SK-N-SH (cell line): Measurements from ENCODE around the gene CCDC91. TPM values are rescaled to one million over a fixed set of nuclear protein-coding genes. Genes with fewer than 3 reads are reported as not detected.

ENCODE experiments used
- CTCF ChIA-PET: fragments of 300-600, 350-600 bp; formaldehyde crosslinking; extraction: SDS; loops from one replicate; lab custom pipeline; 2021; lab: Yijun Ruan, JAX
- POLR2A ChIA-PET: fragments of 350-600 bp; sonication (Branson Sonifier 250); formaldehyde crosslinking; extraction: SDS; loops from one replicate; lab custom pipeline; 2020; ENCODE audit warnings: antibody characterized with exemption, inconsistent platforms; lab: Yijun Ruan, JAX
- DNase-seq: peaks from one replicate; pipeline ENCODE4 v3.0.0; 2012
- H2AFZ ChIP-seq: fragments of 200-600 bp; sonication (generic); 2 replicates; pipeline ENCODE4 v1.8.1; 2016; ENCODE audit warnings: antibody characterized with exemption, mild to moderate bottlenecking, low read depth
- H3F3A ChIP-seq: fragments of 200-600 bp; sonication (generic); replicated peaks from 2 replicates; pipeline ENCODE3; 2016; ENCODE audit warnings: antibody characterized with exemption, mild to moderate bottlenecking; ENCODE audit not compliant: insufficient read depth
- H3K27ac ChIP-seq, 2 experiments: fragments of 200-500 bp in 1 of 2; fragments of 200-600 bp in 1 of 2; sonication (Bioruptor generic) in 1 of 2; sonication (generic), shearing (Covaris generic) in 1 of 2; 2 replicates each; pipeline versions ENCODE4 v1.5.1 to v1.6.1; 2014 to 2016; ENCODE audit warnings: low read depth in 2 of 2, inconsistent platforms in 1 of 2, low read length in 1 of 2, mild to moderate bottlenecking in 1 of 2, mixed read lengths in 1 of 2
- H3K27me3 ChIP-seq: fragments of 200-600 bp; sonication (generic), shearing (Covaris generic); 2 replicates; pipeline ENCODE4 v1.6.1; 2016; ENCODE audit warnings: mixed run types; ENCODE audit not compliant: insufficient read depth
- H3K36me3 ChIP-seq, 2 experiments: fragments of 200-500 bp in 1 of 2; fragments of 200-600 bp in 1 of 2; sonication (Bioruptor generic) in 1 of 2; sonication (generic) in 1 of 2; replicated peaks in 1 of 2; 2 replicates each; pipeline versions ENCODE3 to v1.5.1; 2014 to 2016; ENCODE audit warnings: low read length in 1 of 2, mild to moderate bottlenecking in 1 of 2; ENCODE audit not compliant: insufficient read depth in 2 of 2, control insufficient read depth in 1 of 2
- H3K4me1 ChIP-seq, 2 experiments: fragments of 200-500 bp in 1 of 2; fragments of 200-600 bp in 1 of 2; sonication (Bioruptor generic) in 1 of 2; sonication (generic), shearing (Covaris generic) in 1 of 2; 2 replicates each; pipeline versions ENCODE4 v1.5.1 to v1.6.1; 2014 to 2016; ENCODE audit warnings: low read depth in 1 of 2, low read length in 1 of 2, mixed run types in 1 of 2; ENCODE audit not compliant: insufficient read depth in 2 of 2, control insufficient read depth in 1 of 2
- H3K4me2 ChIP-seq: fragments of 200-600 bp; sonication (generic), shearing (Covaris generic); 2 replicates; pipeline ENCODE4 v1.6.1; 2017; ENCODE audit warnings: mixed run types
- H3K4me3 ChIP-seq, 2 experiments: fragments of 200-500 bp in 1 of 2; fragments of 200-600 bp in 1 of 2; sonication (Bioruptor generic) in 1 of 2; sonication (generic), shearing (Covaris generic) in 1 of 2; 2 replicates each; pipeline versions ENCODE4 v1.5.1 to v1.8.1; 2014 to 2016; ENCODE audit warnings: low read depth in 2 of 2, inconsistent platforms in 1 of 2, low read length in 1 of 2, mild to moderate bottlenecking in 1 of 2, mixed read lengths in 1 of 2, moderate library complexity in 1 of 2
- H3K79me2 ChIP-seq: fragments of 200-600 bp; sonication (generic); 2 replicates; pipeline ENCODE4 v1.8.1; 2017; ENCODE audit warnings: mild to moderate bottlenecking; ENCODE audit not compliant: insufficient read depth
- H3K9ac ChIP-seq: fragments of 200-600 bp; sonication (generic); 2 replicates; pipeline ENCODE4 v1.6.1; 2017; ENCODE audit warnings: mixed run types
- H3K9me2 ChIP-seq: fragments of 200-600 bp; sonication (generic); 2 replicates; pipeline ENCODE4 v1.6.1; 2017; ENCODE audit warnings: mixed run types
- H3K9me3 ChIP-seq: fragments of 200-600 bp; sonication (generic); 2 replicates; pipeline ENCODE4 v1.6.1; 2017; ENCODE audit warnings: mixed run types, mild to moderate bottlenecking, moderate library complexity
- H4K20me1 ChIP-seq: fragments of 200-600 bp; sonication (generic); 2 replicates; pipeline ENCODE4 v1.6.1; 2017; ENCODE audit warnings: mild to moderate bottlenecking, mixed run types; ENCODE audit not compliant: insufficient read depth
- ELF1 ChIP-seq: IDR thresholded peaks from 2 replicates; pipeline ENCODE4 v1.4.0; 2012
- FOSL2 ChIP-seq: IDR thresholded peaks from 2 replicates; pipeline ENCODE4 v1.4.0; 2012; ENCODE audit warnings: low read depth, mild to moderate bottlenecking, moderate library complexity, borderline replicate concordance
- FOXM1 ChIP-seq: IDR thresholded peaks from 2 replicates; pipeline ENCODE4 v1.4.0; 2012; ENCODE audit warnings: low read depth, mild to moderate bottlenecking
- GABPA ChIP-seq: IDR thresholded peaks from 2 replicates; pipeline ENCODE4 v1.4.0; 2012; ENCODE audit warnings: low read depth, mild to moderate bottlenecking
- GATA2 ChIP-seq: sonication (generic); formaldehyde crosslinking; IDR thresholded peaks from 2 replicates; pipeline ENCODE4 v1.5.0; 2020; ENCODE audit warnings: mild to moderate bottlenecking, missing genetic modification reagents
- IRF3 ChIP-seq: fragments of 150-350 bp; IDR thresholded peaks from 2 replicates; pipeline ENCODE4 v1.6.1; 2016; ENCODE audit warnings: mild to moderate bottlenecking, low read depth, low read length
- JUND ChIP-seq: IDR thresholded peaks from 2 replicates; pipeline ENCODE4 v1.4.0; 2012
- MAX ChIP-seq: IDR thresholded peaks from 2 replicates; pipeline ENCODE4 v1.4.0; 2012; ENCODE audit warnings: low read depth
- MEF2A ChIP-seq: IDR thresholded peaks from 2 replicates; pipeline ENCODE4 v1.4.0; 2012; ENCODE audit warnings: low read depth, borderline replicate concordance
- MXI1 ChIP-seq: IDR thresholded peaks from 2 replicates; pipeline ENCODE4 v1.6.1; 2012; ENCODE audit warnings: mild to moderate bottlenecking, low read depth, low read length, improper control_type of control experiment
- NRF1 ChIP-seq: IDR thresholded peaks from 2 replicates; pipeline ENCODE4 v1.6.1; 2012; ENCODE audit warnings: low read depth, mild to moderate bottlenecking, low read length
- POLR2AphosphoS5 ChIP-seq: IDR thresholded peaks from 2 replicates; pipeline ENCODE4 v1.6.1; 2012; ENCODE audit warnings: low read depth, low read length
- RFX5 ChIP-seq: IDR thresholded peaks from 2 replicates; pipeline ENCODE4 v1.6.1; 2012; ENCODE audit warnings: mild to moderate bottlenecking, improper control_type of control experiment, low read length
- RXRA ChIP-seq: IDR thresholded peaks from 2 replicates; pipeline ENCODE4 v1.4.0; 2012; ENCODE audit warnings: low read depth, mild to moderate bottlenecking, borderline replicate concordance
- SIN3A ChIP-seq: IDR thresholded peaks from 2 replicates; pipeline ENCODE4 v1.6.1; 2012; ENCODE audit warnings: low read depth, mild to moderate bottlenecking, low read length, moderate library complexity, borderline replicate concordance
- TAF1 ChIP-seq: IDR thresholded peaks from 2 replicates; pipeline ENCODE4 v1.6.1; 2012; ENCODE audit warnings: low read depth, mild to moderate bottlenecking, low read length, moderate library complexity, borderline replicate concordance
- TCF12 ChIP-seq: IDR thresholded peaks from 2 replicates; pipeline ENCODE4 v1.4.0; 2012
- TEAD4 ChIP-seq: IDR thresholded peaks from 2 replicates; pipeline ENCODE4 v1.4.0; 2012; ENCODE audit warnings: mild to moderate bottlenecking, borderline replicate concordance; ENCODE audit not compliant: insufficient read depth
- USF1 ChIP-seq: IDR thresholded peaks from 2 replicates; pipeline ENCODE4 v1.4.0; 2012; ENCODE audit warnings: low read depth, borderline replicate concordance
- USF2 ChIP-seq: fragments of 150-350 bp; IDR thresholded peaks from 2 replicates; pipeline ENCODE4 v1.6.1; 2017; ENCODE audit warnings: antibody characterized with exemption, low read length, low read depth, borderline replicate concordance
- WGBS: methylation state at CpG from one replicate; pipeline ENCODE4 v1.1.6; 2017; ENCODE audit warnings: low lambda C conversion rate; 5-methylcytosine and 5-hydroxymethylcytosine counted together
- polyA plus RNA-seq, 3 experiments: library from polyadenylated mRNA; depleted of rRNA; stranded (reverse); fragments of >200 nt; gene quantifications; 2 replicates each; pipeline ENCODE4 v1.2.3, GENCODE V29; 2012

Gene CCDC91
- polyA plus RNA-seq, 1 of the 3 experiments (the other 2 are of a cell fraction) = 13.0 TPM

GRCh38 chr12:28145216-28145615 is 45.0 kb upstream of the CCDC91 start:
- Histone ChIP-seq H2AFZ (no peak overlapping the region), H3K9me3 (no peaks in the 10 kb centered on the region), H3F3A (no peaks in the 10 kb centered on the region), H3K9ac (no peak overlapping the region), H3K4me3 (no peak overlapping the region), H3K4me2 (no peak overlapping the region), H3K27ac (no peak overlapping the region), H4K20me1 (no peaks in the 10 kb centered on the region), H3K36me3 (no peaks in the 10 kb centered on the region), H3K27me3 (no peaks in the 10 kb centered on the region), H3K9me2 (no peaks in the 10 kb centered on the region), H3K79me2 (no peaks in the 10 kb centered on the region), H3K4me1 (no peaks in the 10 kb centered on the region)
- ChIA-PET POLR2A (no interaction called here), CTCF (interaction anchor here (1.0 kb wide), 1 partner anchor 429 kb away, joined by 3 read pairs; no protein-coding TSS in a partner anchor)
- 81% methylated on average over 4 of the region's 4 CpGs for WGBS
- TF ChIP-seq POLR2AphosphoS5 (no peak), RFX5 (no peak), TCF12 (no peak), ELF1 (no peak), MEF2A (no peak)
- DNase-seq = no peak

- Histone ChIP-seq H2AFZ (no peak overlapping the region), H3K4me1 (no peaks in the 10 kb centered on the region), H3K9me2 (no peaks in the 10 kb centered on the region), H3F3A (no peaks in the 10 kb centered on the region), H3K9me3 (peaks cover 6% of the 10 kb centered on the region; the same call in 1 of the 2 replicates), H3K79me2 (no peaks in the 10 kb centered on the region), H3K9ac (no peak overlapping the region), H3K4me2 (no peak overlapping the region), H3K27ac (no peak overlapping the region), H4K20me1 (no peaks in the 10 kb centered on the region), H3K36me3 (no peaks in the 10 kb centered on the region)
- POLR2A ChIA-PET = no interaction called here
- no peak for DNase-seq
- CTCF ChIA-PET = no interaction called here
- 76% methylated on average over 3 of the region's 3 CpGs for WGBS
- TF ChIP-seq TAF1 (no peak), FOXM1 (no peak), MXI1 (no peak), RXRA (no peak), USF2 (no peak), MAX (no peak), SIN3A (no peak), FOSL2 (no peak), JUND (no peak), RFX5 (no peak), GATA2 (CRISPR knock-in tag) (no peak), TEAD4 (no peak), NRF1 (no peak), GABPA (no peak), IRF3 (no peak), USF1 (no peak)
- TF ChIP-seq, all 33 proteins: peak for 0
- Histone ChIP-seq H3K4me3 (no peak overlapping the region), H3K27me3 (no peaks in the 10 kb centered on the region)
Measured at GRCh38 chr12:28149279-28149678, 41.0 kb upstream of the CCDC91 start.
